Activated naive CD8-positive, alpha-beta T cell treated with anti-CD3 and anti-CD28 coated beads, Interleukin-2, amount 50 U/mL, for 16 hours (primary cell): ENCODE measurements around the gene RAP1B.

Experiments used
- DNase-seq: peaks from one replicate; pipeline ENCODE4 v3.0.0-alpha.2; 2020; ENCODE audit warnings: low read depth, low spot score

RAP1B gene

DNA sequence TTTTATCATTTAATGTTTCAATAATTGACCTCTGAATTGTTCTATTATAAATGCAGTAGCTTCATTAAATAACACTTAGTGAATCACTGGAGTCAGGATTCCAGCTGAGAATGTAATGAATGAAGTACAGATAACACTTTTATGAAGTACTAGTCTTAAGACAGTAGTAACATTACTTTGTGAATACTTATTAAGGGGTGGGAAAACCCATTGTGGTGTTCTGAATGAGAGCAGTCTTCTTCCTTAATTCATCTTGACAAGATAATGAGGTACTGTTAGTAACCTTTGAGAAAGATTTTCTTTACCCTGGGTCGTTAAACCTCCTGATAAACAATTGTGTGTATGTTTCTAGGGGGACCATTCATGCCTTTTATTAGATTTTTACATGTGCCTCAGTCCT lies 88.8 kb downstream of the RAP1B start:
- no peak for DNase-seq
